ENCODE results near the gene CCR7.

DNA sequence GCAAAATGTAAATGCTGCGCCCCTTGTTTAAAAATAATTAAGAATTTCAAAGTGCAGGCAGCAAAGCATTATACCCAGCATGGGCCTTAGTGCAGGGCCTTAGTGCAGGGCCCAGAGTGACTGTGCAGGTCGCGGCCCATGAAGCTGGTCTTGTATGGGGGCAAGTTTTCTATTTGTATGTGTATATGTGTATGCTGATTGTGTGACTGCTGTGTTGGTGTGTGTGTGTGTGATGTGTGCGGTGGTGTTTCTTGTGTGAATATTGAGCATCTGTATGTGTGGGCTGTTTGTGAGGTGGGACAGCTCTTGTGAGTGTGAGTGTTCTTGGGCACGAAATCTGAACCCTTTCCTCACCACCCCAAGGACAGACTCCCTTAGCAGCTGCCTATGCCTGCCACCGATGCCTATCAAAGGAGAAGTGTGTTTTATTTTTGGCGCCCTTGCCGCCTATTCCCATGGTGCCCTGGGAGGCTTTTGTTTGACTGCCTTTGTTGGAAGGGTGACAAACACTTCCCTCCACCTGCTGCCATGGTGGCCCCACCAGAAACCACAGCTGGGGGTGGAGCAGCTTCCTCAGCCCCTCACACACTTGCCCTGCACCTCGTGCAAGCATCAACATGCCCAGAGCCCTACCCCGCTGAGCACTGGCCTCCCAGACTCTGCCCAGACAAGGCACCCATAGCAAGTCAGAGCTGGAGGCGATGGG, 18.0 kb downstream of the CCR7 start:
- TF ChIP-seq, protein P1, sequence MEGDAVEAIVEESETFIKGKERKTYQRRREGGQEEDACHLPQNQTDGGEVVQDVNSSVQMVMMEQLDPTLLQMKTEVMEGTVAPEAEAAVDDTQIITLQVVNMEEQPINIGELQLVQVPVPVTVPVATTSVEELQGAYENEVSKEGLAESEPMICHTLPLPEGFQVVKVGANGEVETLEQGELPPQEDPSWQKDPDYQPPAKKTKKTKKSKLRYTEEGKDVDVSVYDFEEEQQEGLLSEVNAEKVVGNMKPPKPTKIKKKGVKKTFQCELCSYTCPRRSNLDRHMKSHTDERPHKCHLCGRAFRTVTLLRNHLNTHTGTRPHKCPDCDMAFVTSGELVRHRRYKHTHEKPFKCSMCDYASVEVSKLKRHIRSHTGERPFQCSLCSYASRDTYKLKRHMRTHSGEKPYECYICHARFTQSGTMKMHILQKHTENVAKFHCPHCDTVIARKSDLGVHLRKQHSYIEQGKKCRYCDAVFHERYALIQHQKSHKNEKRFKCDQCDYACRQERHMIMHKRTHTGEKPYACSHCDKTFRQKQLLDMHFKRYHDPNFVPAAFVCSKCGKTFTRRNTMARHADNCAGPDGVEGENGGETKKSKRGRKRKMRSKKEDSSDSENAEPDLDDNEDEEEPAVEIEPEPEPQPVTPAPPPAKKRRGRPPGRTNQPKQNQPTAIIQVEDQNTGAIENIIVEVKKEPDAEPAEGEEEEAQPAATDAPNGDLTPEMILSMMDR (IDR thresholded peaks at IDR 0.05) = no peak
- no peak for TF ChIP-seq EP300 (IDR thresholded peaks at IDR 0.05)

Measured in suprapubic skin (tissue), 3 donors.